Esophagus squamous epithelium (tissue), 4 donors: ENCODE measurements around the gene RNF150.

Source experiments
- CTCF ChIP-seq, 6 experiments: fragments of 450-650 bp in 4 of 6; fragments of 200-600 bp in 2 of 6; sonication (generic) in 2 of 6; IDR thresholded peaks; one replicate each; pipeline ENCODE4 v1.5.1; 2016 to 2019; ENCODE audit warnings: antibody characterized with exemption in 6 of 6, mild to moderate bottlenecking in 4 of 6, moderate library complexity in 4 of 6
- POLR2A ChIP-seq, 4 donors: fragments of 450-650 bp; IDR thresholded peaks; one replicate each; pipeline ENCODE4 v1.6.1; 2017; ENCODE audit warnings: antibody characterized with exemption in 4 of 4, mild to moderate bottlenecking in 4 of 4, moderate library complexity in 3 of 4

- TF ChIP-seq POLR2A (IDR thresholded peaks at IDR 0.05): no peak
- TF ChIP-seq CTCF (IDR thresholded peaks at IDR 0.05): no peak
These were observed 293.9 kb downstream of the RNF150 start for GRCh38 chr4:140839406-140839805.
